ENCODE measurements around the gene CDK8.

Gene CDK8

DNA sequence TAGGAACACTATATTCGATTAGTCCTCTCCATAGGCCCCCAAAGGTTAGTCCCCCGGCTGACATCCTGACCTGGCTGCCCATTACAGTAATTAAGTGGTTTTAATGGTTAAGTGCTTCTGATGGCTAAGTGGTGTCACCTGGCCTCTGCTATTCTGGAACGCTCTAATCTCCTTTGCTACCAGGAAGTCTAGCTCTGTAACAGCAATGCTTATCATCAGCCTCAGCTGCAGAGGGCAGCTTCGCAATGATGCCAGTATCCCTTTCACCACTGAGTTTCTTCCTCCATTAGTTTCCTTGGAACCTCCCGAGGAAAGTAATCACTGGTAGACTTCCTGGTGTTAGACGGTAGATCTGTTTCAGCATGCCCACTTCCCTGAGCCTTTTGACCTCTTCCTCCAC is 23.2 kb upstream of the CDK8 start:
- TF ChIP-seq TOX (CRISPR knock-in tag; IDR thresholded peaks at IDR 0.05; ENCODE audit: borderline replicate concordance) (no peak), PPARA (CRISPR knock-in tag; IDR thresholded peaks at IDR 0.05; ENCODE audit: borderline replicate concordance) (no peak), ZFP3 (CRISPR knock-in tag; IDR thresholded peaks at IDR 0.05) (no peak), BACH2 (CRISPR knock-in tag; IDR thresholded peaks at IDR 0.05; ENCODE audit: borderline replicate concordance) (no peak), ESRRG (CRISPR knock-in tag; IDR thresholded peaks at IDR 0.05) (no peak), ZNF565 (CRISPR knock-in tag; conservative IDR thresholded peaks at IDR 0.05; ENCODE audit: low read depth) (no peak), ZFP30 (CRISPR knock-in tag; IDR thresholded peaks at IDR 0.05) (no peak), SNAI2 (CRISPR knock-in tag; IDR thresholded peaks at IDR 0.05) (no peak), ZNF8 (CRISPR knock-in tag; IDR thresholded peaks at IDR 0.05) (no peak)
- TF ChIP-seq, protein P1, sequence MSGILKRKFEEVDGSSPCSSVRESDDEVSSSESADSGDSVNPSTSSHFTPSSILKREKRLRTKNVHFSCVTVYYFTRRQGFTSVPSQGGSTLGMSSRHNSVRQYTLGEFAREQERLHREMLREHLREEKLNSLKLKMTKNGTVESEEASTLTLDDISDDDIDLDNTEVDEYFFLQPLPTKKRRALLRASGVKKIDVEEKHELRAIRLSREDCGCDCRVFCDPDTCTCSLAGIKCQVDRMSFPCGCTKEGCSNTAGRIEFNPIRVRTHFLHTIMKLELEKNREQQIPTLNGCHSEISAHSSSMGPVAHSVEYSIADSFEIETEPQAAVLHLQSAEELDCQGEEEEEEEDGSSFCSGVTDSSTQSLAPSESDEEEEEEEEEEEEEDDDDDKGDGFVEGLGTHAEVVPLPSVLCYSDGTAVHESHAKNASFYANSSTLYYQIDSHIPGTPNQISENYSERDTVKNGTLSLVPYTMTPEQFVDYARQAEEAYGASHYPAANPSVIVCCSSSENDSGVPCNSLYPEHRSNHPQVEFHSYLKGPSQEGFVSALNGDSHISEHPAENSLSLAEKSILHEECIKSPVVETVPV (CRISPR knock-in tag; IDR thresholded peaks at IDR 0.05): no peak
- TF ChIP-seq, protein P2, sequence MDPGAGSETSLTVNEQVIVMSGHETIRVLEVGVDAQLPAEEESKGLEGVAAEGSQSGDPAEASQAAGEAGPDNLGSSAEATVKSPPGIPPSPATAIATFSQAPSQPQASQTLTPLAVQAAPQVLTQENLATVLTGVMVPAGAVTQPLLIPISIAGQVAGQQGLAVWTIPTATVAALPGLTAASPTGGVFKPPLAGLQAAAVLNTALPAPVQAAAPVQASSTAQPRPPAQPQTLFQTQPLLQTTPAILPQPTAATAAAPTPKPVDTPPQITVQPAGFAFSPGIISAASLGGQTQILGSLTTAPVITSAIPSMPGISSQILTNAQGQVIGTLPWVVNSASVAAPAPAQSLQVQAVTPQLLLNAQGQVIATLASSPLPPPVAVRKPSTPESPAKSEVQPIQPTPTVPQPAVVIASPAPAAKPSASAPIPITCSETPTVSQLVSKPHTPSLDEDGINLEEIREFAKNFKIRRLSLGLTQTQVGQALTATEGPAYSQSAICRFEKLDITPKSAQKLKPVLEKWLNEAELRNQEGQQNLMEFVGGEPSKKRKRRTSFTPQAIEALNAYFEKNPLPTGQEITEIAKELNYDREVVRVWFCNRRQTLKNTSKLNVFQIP (CRISPR knock-in tag; IDR thresholded peaks at IDR 0.05; ENCODE audit: borderline replicate concordance, low read depth): no peak
- TF ChIP-seq, protein P3, sequence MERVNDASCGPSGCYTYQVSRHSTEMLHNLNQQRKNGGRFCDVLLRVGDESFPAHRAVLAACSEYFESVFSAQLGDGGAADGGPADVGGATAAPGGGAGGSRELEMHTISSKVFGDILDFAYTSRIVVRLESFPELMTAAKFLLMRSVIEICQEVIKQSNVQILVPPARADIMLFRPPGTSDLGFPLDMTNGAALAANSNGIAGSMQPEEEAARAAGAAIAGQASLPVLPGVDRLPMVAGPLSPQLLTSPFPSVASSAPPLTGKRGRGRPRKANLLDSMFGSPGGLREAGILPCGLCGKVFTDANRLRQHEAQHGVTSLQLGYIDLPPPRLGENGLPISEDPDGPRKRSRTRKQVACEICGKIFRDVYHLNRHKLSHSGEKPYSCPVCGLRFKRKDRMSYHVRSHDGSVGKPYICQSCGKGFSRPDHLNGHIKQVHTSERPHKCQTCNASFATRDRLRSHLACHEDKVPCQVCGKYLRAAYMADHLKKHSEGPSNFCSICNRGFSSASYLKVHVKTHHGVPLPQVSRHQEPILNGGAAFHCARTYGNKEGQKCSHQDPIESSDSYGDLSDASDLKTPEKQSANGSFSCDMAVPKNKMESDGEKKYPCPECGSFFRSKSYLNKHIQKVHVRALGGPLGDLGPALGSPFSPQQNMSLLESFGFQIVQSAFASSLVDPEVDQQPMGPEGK (CRISPR knock-in tag; IDR thresholded peaks at IDR 0.05; ENCODE audit: borderline replicate concordance): no peak
- TF ChIP-seq, protein P4, sequence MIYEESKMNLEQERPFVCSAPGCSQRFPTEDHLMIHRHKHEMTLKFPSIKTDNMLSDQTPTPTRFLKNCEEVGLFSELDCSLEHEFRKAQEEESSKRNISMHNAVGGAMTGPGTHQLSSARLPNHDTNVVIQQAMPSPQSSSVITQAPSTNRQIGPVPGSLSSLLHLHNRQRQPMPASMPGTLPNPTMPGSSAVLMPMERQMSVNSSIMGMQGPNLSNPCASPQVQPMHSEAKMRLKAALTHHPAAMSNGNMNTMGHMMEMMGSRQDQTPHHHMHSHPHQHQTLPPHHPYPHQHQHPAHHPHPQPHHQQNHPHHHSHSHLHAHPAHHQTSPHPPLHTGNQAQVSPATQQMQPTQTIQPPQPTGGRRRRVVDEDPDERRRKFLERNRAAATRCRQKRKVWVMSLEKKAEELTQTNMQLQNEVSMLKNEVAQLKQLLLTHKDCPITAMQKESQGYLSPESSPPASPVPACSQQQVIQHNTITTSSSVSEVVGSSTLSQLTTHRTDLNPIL (CRISPR knock-in tag; IDR thresholded peaks at IDR 0.05; ENCODE audit: low read depth): no peak
- no peak for ATAC-seq

DNA sequence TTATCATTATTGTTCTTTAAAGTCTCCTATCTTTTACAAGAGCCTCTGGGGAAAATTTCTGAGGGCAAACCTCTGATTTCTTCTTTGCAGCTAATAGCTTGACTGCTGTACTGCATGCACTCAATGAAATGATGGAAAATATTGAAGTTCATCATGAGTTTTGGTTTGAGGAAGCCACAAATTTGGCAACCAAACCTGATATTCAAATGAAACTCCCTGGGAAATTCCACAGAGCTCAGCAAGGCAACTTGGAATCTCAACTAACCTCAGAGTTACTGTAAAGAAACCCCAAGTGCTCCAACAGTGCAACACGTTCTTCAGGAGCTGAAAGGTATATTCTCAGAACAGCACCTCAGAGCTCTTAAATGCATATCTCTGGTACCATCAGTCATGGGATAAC is 17.6 kb upstream of the CDK8 start:
- no peak for ATAC-seq
- no peak for TF ChIP-seq OSR1 (CRISPR knock-in tag; IDR thresholded peaks at IDR 0.05)
- no peak for TF ChIP-seq PPARA (CRISPR knock-in tag; IDR thresholded peaks at IDR 0.05; ENCODE audit: borderline replicate concordance)
- TF ChIP-seq ZNF8 (CRISPR knock-in tag; IDR thresholded peaks at IDR 0.05): no peak
- TF ChIP-seq RARB (CRISPR knock-in tag; IDR thresholded peaks at IDR 0.05): no peak
- TF ChIP-seq CSDC2 (CRISPR knock-in tag; IDR thresholded peaks at IDR 0.05): no peak
- no peak for TF ChIP-seq TOX (CRISPR knock-in tag; IDR thresholded peaks at IDR 0.05; ENCODE audit: borderline replicate concordance)
- no peak for TF ChIP-seq ZC3H10 (CRISPR knock-in tag; IDR thresholded peaks at IDR 0.05)
- no peak for TF ChIP-seq SNAI2 (CRISPR knock-in tag; IDR thresholded peaks at IDR 0.05)
- TF ChIP-seq ZNF70 (CRISPR knock-in tag; IDR thresholded peaks at IDR 0.05): no peak
- no peak for TF ChIP-seq GLIS3 (CRISPR knock-in tag; IDR thresholded peaks at IDR 0.05)
- TF ChIP-seq, protein P3 (CRISPR knock-in tag; IDR thresholded peaks at IDR 0.05; ENCODE audit: borderline replicate concordance): no peak
- TF ChIP-seq, protein P2 (CRISPR knock-in tag; IDR thresholded peaks at IDR 0.05; ENCODE audit: borderline replicate concordance, low read depth): no peak
- no peak for TF ChIP-seq ARNTL (CRISPR knock-in tag; IDR thresholded peaks at IDR 0.05; ENCODE audit: borderline replicate concordance, low read depth)
- TF ChIP-seq ESRRG (CRISPR knock-in tag; IDR thresholded peaks at IDR 0.05): no peak
- TF ChIP-seq TCF4 (CRISPR knock-in tag; IDR thresholded peaks at IDR 0.05; ENCODE audit: borderline replicate concordance): no peak
- no peak for TF ChIP-seq ISL1 (CRISPR knock-in tag; IDR thresholded peaks at IDR 0.05)
- no peak for TF ChIP-seq ZNF565 (CRISPR knock-in tag; conservative IDR thresholded peaks at IDR 0.05; ENCODE audit: low read depth)
- no peak for TF ChIP-seq ZFP30 (CRISPR knock-in tag; IDR thresholded peaks at IDR 0.05)
- TF ChIP-seq, protein P5, sequence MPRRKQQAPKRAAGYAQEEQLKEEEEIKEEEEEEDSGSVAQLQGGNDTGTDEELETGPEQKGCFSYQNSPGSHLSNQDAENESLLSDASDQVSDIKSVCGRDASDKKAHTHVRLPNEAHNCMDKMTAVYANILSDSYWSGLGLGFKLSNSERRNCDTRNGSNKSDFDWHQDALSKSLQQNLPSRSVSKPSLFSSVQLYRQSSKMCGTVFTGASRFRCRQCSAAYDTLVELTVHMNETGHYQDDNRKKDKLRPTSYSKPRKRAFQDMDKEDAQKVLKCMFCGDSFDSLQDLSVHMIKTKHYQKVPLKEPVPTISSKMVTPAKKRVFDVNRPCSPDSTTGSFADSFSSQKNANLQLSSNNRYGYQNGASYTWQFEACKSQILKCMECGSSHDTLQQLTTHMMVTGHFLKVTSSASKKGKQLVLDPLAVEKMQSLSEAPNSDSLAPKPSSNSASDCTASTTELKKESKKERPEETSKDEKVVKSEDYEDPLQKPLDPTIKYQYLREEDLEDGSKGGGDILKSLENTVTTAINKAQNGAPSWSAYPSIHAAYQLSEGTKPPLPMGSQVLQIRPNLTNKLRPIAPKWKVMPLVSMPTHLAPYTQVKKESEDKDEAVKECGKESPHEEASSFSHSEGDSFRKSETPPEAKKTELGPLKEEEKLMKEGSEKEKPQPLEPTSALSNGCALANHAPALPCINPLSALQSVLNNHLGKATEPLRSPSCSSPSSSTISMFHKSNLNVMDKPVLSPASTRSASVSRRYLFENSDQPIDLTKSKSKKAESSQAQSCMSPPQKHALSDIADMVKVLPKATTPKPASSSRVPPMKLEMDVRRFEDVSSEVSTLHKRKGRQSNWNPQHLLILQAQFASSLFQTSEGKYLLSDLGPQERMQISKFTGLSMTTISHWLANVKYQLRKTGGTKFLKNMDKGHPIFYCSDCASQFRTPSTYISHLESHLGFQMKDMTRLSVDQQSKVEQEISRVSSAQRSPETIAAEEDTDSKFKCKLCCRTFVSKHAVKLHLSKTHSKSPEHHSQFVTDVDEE (CRISPR knock-in tag; IDR thresholded peaks at IDR 0.05): no peak
- no peak for TF ChIP-seq BACH2 (CRISPR knock-in tag; IDR thresholded peaks at IDR 0.05; ENCODE audit: borderline replicate concordance)

All from SK-N-SH treated with all-trans-retinoic acid at 6 μM for 48 hours (cell line).